HFFc6 (cell line): ENCODE results near the gene ACP4. TPM values are rescaled to one million over a fixed set of nuclear protein-coding genes. Genes with fewer than 3 reads are reported as not detected.

Experiments used
- DNase-seq: peaks from one replicate; pipeline ENCODE4 v3.0.0-alpha.2; 2018
- H3K27ac Mint-ChIP-seq: 2 replicates; pipeline ENCODE4 v1.8.0; 2020; ENCODE audit warnings: mild to moderate bottlenecking, mixed read lengths
- H3K27me3 Mint-ChIP-seq: 2 replicates; pipeline ENCODE4 v1.8.0; 2021; ENCODE audit warnings: mild to moderate bottlenecking, moderate library complexity, mixed read lengths; ENCODE audit not compliant: insufficient read depth
- H3K36me3 Mint-ChIP-seq: 2 replicates; pipeline ENCODE4 v1.8.0; 2021; ENCODE audit warnings: low read depth, mixed read lengths
- H3K4me1 Mint-ChIP-seq: 2 replicates; pipeline ENCODE4 v1.8.0; 2020; ENCODE audit warnings: low read depth, mixed read lengths
- H3K4me3 Mint-ChIP-seq: 2 replicates; pipeline ENCODE4 v1.8.0; 2020; ENCODE audit warnings: mild to moderate bottlenecking, moderate library complexity, mixed read lengths
- H3K9me3 Mint-ChIP-seq: 2 replicates; pipeline ENCODE4 v1.8.0; 2020; ENCODE audit warnings: mild to moderate bottlenecking, mixed read lengths
- CTCF ChIP-seq: fragments of 200-600 bp; sonication (generic); IDR thresholded peaks from 2 replicates; pipeline ENCODE4 v1.5.0; 2021; ENCODE audit warnings: antibody characterized with exemption, mild to moderate bottlenecking
- total RNA-seq, 6 experiments: library from RNA; stranded (reverse); fragmentation: NEBNext Ultra II Directional; extraction: Animal tissue kit (Norgen Biotek cat#: 25700); gene quantifications; 2 replicates in 1 of 6; 3 replicates in 5 of 6; pipeline ENCODE4 v1.2.3, GENCODE V29; 2021

The ACP4 gene
- total RNA-seq, 6 experiments from 2014 or later = not detected

DNA sequence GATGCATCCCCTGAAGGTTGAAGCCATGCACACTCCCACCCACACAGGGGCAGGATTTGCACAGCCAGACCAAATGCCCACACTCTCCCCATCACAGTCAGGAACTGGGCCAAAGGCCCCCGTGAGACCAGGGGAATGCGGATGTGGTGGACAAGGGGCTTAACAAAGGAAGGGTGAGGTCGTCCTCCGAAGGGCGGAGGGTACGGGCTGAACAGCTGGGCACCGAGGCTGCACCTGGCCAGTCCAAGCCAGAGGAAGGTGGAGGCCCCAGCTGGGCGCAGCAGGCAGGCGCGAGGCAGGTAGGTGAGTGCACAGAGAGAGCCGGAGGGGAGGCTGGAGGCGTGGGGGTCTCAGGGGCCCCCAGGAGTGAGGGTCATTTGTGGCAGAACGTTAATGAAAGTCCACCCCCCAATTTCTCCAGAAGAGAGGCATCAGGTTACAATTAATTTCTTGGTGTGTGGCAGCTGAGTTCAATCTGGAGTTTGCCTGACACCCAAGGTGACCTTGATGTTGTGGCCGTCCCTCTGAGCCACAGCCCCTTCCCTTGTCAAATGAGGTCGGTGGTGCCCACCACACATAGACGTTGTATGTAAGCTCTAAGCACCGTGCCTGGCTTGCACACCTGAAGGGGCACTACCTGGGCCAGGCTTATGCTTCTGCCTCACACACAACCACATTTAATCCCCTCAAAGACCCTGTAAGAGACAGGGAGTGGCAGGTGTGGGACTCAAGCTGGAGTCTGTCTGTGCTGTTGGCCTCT is 40.2 kb downstream of the ACP4 start:
- Mint-ChIP-seq H3K4me1 (no peaks in the 10 kb centered on the region), H3K9me3 (no peaks in the 10 kb centered on the region; the same call in 1 of the 2 replicates), H3K36me3 (no peaks in the 10 kb centered on the region), H3K4me3 (no peak overlapping the region), H3K27me3 (peaks cover 25% of the 10 kb centered on the region), H3K27ac (no peak overlapping the region)
- no peak for DNase-seq
- no peak for TF ChIP-seq CTCF

- H3K27me3 Mint-ChIP-seq = peaks cover 25% of the 10 kb centered on the region
- no peaks in the 10 kb centered on the region for H3K4me1 Mint-ChIP-seq
- DNase-seq = no peak
- H3K9me3 Mint-ChIP-seq = no peaks in the 10 kb centered on the region; the same call in 1 of the 2 replicates
- TF ChIP-seq CTCF = no peak
- no peak overlapping the region for H3K4me3 Mint-ChIP-seq
- H3K36me3 Mint-ChIP-seq = no peaks in the 10 kb centered on the region
- no peak overlapping the region for H3K27ac Mint-ChIP-seq
Measured at GRCh38 chr19:50831026-50831396, 40.8 kb downstream of the ACP4 start.

DNA sequence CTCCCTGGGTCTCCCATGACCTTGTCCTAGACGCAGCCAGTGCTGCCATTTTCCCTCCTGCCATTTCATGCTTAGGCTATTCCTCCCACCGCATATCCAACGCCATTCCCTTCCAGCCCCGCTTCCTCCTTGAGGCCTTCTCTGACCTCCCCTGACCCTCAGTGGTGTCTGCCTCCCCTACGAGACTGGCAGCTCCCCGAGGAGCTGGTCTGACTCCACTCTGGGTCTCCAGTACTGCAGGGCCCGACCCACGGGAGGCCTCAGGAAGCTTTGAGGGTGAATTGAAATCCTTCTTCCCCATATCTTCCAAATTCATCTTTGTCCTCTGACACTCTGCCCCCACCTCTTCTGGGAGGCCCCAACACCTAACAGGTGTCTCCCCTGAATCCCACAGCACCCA is 42.5 kb downstream of the ACP4 start:
- no peaks in the 10 kb centered on the region for H3K36me3 Mint-ChIP-seq
- no peak overlapping the region for H3K27ac Mint-ChIP-seq
- no peak overlapping the region for H3K4me3 Mint-ChIP-seq
- no peak for DNase-seq
- H3K4me1 Mint-ChIP-seq = no peaks in the 10 kb centered on the region
- peaks cover 24% of the 10 kb centered on the region for H3K27me3 Mint-ChIP-seq
- TF ChIP-seq CTCF = no peak
- H3K9me3 Mint-ChIP-seq = no peaks in the 10 kb centered on the region; the same call in 1 of the 2 replicates

DNA sequence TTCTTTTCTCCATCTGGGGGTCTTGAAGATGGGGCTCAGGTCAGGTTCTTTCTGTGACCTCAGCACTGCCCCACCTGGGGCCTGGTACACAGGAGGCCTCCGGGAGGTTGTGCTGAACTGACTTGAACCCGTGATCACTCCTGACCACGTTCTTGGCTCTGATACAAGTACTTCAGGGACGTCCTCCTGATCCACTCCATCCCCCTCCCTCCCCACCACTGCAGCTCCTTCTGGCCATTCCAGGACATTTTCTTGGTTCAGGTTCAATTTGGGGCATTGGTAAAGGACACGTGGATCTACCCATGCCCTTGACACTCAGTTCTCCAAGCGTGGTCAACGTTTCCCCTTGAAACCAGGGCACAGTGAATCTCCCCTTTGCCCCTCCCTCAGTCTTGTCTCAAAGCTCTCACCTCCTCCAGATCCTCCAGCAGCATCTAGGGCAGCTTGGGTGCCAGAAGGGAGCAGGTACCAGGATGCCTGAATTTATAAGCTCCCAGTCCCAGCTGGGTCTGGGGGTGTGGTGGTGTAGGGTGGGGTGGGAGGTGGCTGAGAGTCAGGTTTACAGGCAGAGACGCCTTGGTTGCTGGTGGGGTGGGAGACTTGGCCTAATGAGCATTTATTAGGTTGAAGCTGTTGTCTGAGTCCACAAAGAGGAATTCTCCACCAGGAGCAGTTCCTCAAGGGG is 43.0 kb downstream of the ACP4 start, which contains the start of gene KLK15:
Gene KLK15, minus strand, starts transcription at position 458 of the 685 bp plus-strand sequence. CDS start 2,082 bp downstream, outside the sequence.
- Mint-ChIP-seq H3K27ac (no peak within 1 kb of the TSS), H3K4me1 (no peaks in the 10 kb centered on the region), H3K4me3 (no peak within 1 kb of the TSS), H3K9me3 (no peaks in the 10 kb centered on the region; the same call in 1 of the 2 replicates), H3K27me3 (peaks cover 18% of the 10 kb centered on the region), H3K36me3 (no peaks in the 10 kb centered on the region)
- DNase-seq = no peak
- no peak for TF ChIP-seq CTCF

GRCh38 chr19:50833802-50834167 is 43.6 kb downstream of the ACP4 start:
- H3K27ac Mint-ChIP-seq = no peak overlapping the region
- peaks cover 18% of the 10 kb centered on the region for H3K27me3 Mint-ChIP-seq

More at GRCh38 chr19:50833802-50834167, 43.6 kb downstream of the ACP4 start:
- DNase-seq = no peak
- Mint-ChIP-seq H3K4me1 (no peaks in the 10 kb centered on the region), H3K4me3 (no peak overlapping the region), H3K9me3 (no peaks in the 10 kb centered on the region; the same call in 1 of the 2 replicates), H3K36me3 (no peaks in the 10 kb centered on the region)
- no peak for TF ChIP-seq CTCF
